Measurements from ENCODE around the gene DOK4. TPM values are rescaled to one million over a fixed set of nuclear protein-coding genes. Genes with fewer than 3 reads are reported as not detected.

The DOK4 gene
- total RNA-seq, 3 donors from 2014 or later (not counting 1 experiment from before 2014, with no cell fraction given), result 0.75 to 2.5 (median 1.5) TPM

DNA sequence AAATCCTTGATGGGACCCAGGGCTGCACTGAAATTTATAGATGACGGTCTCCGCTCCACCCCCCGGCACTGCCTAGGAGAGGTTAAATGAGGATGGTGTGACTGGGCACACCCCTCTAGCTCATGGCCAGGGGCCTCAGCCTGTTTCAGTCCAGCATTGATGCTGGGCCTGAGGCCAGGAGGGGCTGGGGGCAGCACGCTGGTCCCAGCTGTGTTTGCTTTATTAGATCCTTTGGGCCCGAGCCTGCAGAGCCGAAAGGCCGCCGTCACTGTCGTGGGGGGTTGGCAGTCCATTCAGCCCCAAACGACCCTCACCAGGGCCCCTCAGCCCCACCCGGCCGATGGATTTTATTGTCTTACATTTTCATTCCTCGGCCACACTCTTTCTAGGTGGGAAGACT, 10.8 kb upstream of the DOK4 start:
- peaks cover 3 to 9% of the 10 kb centered on the region in 2 donors for H3K27me3 Mint-ChIP-seq (ENCODE audit: low read depth in 2 of 2)
- ATAC-seq, result no peak
- H3K4me1 ChIP-seq (ENCODE audit: control insufficient read depth, insufficient read depth, low read length), result peaks cover 12% of the 10 kb centered on the region
- no peak overlapping the region for H3K27ac ChIP-seq (ENCODE audit: low read length)
- H3K4me3 Mint-ChIP-seq, result no peak overlapping the region
- H3K4me3 ChIP-seq (ENCODE audit: low read length), result no peak overlapping the region
- no peak overlapping the region for H3K27ac Mint-ChIP-seq
- H3K4me1 Mint-ChIP-seq, result peaks cover 0 to 10% of the 10 kb centered on the region in 2 donors
- H3K36me3 ChIP-seq (ENCODE audit: control insufficient read depth, insufficient read depth, low read length), result no peaks in the 10 kb centered on the region
- no peaks in the 10 kb centered on the region for H3K36me3 Mint-ChIP-seq
- no peaks in the 10 kb centered on the region for H3K27me3 ChIP-seq (ENCODE audit: control insufficient read depth, insufficient read depth, low read length)
- WGBS (ENCODE audit: insufficient coverage), result 90% methylated on average over 13 of the region's 13 CpGs
- no peak for DNase-seq
- no peaks in the 10 kb centered on the region for H3K9me3 Mint-ChIP-seq
- intact Hi-C loops (cut with micrococcal nuclease), result no loop called here
- H3K9me3 ChIP-seq (ENCODE audit: control insufficient read depth, insufficient read depth, low read length), result no peaks in the 10 kb centered on the region
- TF ChIP-seq, protein P1, sequence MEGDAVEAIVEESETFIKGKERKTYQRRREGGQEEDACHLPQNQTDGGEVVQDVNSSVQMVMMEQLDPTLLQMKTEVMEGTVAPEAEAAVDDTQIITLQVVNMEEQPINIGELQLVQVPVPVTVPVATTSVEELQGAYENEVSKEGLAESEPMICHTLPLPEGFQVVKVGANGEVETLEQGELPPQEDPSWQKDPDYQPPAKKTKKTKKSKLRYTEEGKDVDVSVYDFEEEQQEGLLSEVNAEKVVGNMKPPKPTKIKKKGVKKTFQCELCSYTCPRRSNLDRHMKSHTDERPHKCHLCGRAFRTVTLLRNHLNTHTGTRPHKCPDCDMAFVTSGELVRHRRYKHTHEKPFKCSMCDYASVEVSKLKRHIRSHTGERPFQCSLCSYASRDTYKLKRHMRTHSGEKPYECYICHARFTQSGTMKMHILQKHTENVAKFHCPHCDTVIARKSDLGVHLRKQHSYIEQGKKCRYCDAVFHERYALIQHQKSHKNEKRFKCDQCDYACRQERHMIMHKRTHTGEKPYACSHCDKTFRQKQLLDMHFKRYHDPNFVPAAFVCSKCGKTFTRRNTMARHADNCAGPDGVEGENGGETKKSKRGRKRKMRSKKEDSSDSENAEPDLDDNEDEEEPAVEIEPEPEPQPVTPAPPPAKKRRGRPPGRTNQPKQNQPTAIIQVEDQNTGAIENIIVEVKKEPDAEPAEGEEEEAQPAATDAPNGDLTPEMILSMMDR (IDR thresholded peaks at IDR 0.05), result no peak

DNA sequence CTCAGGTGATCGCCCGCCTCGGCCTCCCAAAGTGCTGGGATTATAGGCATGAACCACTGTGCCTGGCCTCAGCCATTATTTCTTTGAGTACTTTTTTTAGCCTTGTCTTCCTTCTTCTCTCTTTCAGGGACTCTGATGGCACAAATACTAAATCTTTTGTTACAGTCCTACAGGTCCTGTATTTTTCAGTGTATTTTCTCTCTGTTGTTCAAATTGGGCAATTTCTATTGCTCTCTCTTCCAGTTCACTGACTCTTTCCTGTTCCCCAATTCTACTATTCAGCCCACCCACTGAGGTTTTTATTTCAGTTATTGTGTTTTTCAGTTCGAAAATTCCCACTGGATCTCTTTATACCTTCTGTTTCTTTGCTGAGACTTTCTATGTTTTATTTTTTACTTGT, 7.5 kb upstream of the DOK4 start:
- H3K27ac ChIP-seq (ENCODE audit: low read length), result no peak overlapping the region
- H3K27me3 ChIP-seq (ENCODE audit: control insufficient read depth, insufficient read depth, low read length), result no peaks in the 10 kb centered on the region
- Mint-ChIP-seq H3K9me3 (no peaks in the 10 kb centered on the region), H3K4me1 (no peaks in the 10 kb centered on the region), H3K36me3 (no peaks in the 10 kb centered on the region), H3K27me3 (ENCODE audit: low read depth in 2 of 2) (peaks cover 5 to 16% of the 10 kb centered on the region in 2 donors), H3K4me3 (no peak overlapping the region), H3K27ac (no peak overlapping the region)
- H3K9me3 ChIP-seq (ENCODE audit: control insufficient read depth, insufficient read depth, low read length), result no peaks in the 10 kb centered on the region
- ATAC-seq (no peak), DNase-seq (no peak)
- intact Hi-C loops (cut with micrococcal nuclease), result no loop called here
- 82% methylated on average over 4 of the region's 4 CpGs for WGBS (ENCODE audit: insufficient coverage)
- no peak overlapping the region for H3K4me3 ChIP-seq (ENCODE audit: low read length)
- TF ChIP-seq, protein P1 (IDR thresholded peaks at IDR 0.05), result no peak
- H3K4me1 ChIP-seq (ENCODE audit: control insufficient read depth, insufficient read depth, low read length), result no peaks in the 10 kb centered on the region
- H3K36me3 ChIP-seq (ENCODE audit: control insufficient read depth, insufficient read depth, low read length), result no peaks in the 10 kb centered on the region

DNA sequence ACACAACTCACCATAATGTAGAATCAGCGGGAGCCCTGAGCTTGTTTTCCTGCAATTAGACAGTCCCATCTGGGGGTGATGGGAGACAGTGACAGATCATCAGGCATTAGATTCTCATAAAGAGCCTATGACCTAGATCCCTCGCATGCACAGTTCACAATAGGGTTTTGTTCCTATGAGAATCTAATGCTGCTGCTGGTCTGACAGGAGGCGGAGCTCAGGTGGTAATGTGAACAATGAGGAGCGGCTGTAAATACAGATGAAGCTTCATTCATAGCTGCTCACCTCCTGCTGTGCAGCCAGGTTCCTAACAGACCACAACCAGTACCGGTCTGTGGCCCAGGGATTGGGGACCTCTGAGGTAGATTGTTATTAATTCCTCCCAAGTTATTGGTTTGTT, 2.9 kb upstream of the DOK4 start:
- no peak overlapping the region for H3K4me3 Mint-ChIP-seq
- Histone ChIP-seq H3K9me3 (ENCODE audit: control insufficient read depth, insufficient read depth, low read length) (no peaks in the 10 kb centered on the region), H3K4me1 (ENCODE audit: control insufficient read depth, insufficient read depth, low read length) (peaks cover 20% of the 10 kb centered on the region), H3K27me3 (ENCODE audit: control insufficient read depth, insufficient read depth, low read length) (no peaks in the 10 kb centered on the region), H3K36me3 (ENCODE audit: control insufficient read depth, insufficient read depth, low read length) (no peaks in the 10 kb centered on the region), H3K27ac (ENCODE audit: low read length) (no peak overlapping the region), H3K4me3 (ENCODE audit: low read length) (no peak overlapping the region)
- DNase-seq (no peak), ATAC-seq (no peak)
- TF ChIP-seq, protein P1 (IDR thresholded peaks at IDR 0.05), result no peak
- no peaks in the 10 kb centered on the region for H3K36me3 Mint-ChIP-seq
- intact Hi-C loops (cut with micrococcal nuclease), result no loop called here
- H3K27ac Mint-ChIP-seq, result no peak overlapping the region
- H3K27me3 Mint-ChIP-seq (ENCODE audit: low read depth in 2 of 2), result peaks cover 9 to 14% of the 10 kb centered on the region in 2 donors
- H3K9me3 Mint-ChIP-seq, result no peaks in the 10 kb centered on the region
- WGBS (ENCODE audit: insufficient coverage), result 95% methylated on average over 4 of the region's 5 CpGs
- peaks cover 11 to 26% of the 10 kb centered on the region in 2 donors for H3K4me1 Mint-ChIP-seq

Data from natural killer cell (primary cell).